PC-9 (cell line): Measurements from ENCODE around the gene FIBCD1.

Source experiments
- CTCF ChIP-seq: fragments of 200-600 bp; sonication (generic); conservative IDR thresholded peaks from 2 replicates; pipeline ENCODE4 v1.6.1; 2017; ENCODE audit warnings: mixed run types, antibody characterized with exemption, mild to moderate bottlenecking, moderate library complexity
- EZH2 ChIP-seq: fragments of 200-600 bp; sonication (generic); IDR thresholded peaks from 2 replicates; pipeline ENCODE4 v1.8.0; 2017; ENCODE audit warnings: antibody characterized with exemption, low read depth

- TF ChIP-seq CTCF: no peak
- no peak for TF ChIP-seq EZH2
These were observed 22.7 kb upstream of the FIBCD1 start for GRCh38 chr9:130961511-130962300.
